ENCODE data around the gene CD4. TPM values are rescaled to one million over a fixed set of nuclear protein-coding genes. Genes with fewer than 3 reads are reported as not detected.
"Not testable (repeated sequence)": the region's sequence is repeated elsewhere in the genome, so short reads cannot be mapped to it uniquely, and the experiment has no call there.

The CD4 gene
- total and polyA plus RNA-seq, 2 donors (not counting 3 experiments of a cell fraction or from before 2014, with no cell fraction given) = not detected

DNA sequence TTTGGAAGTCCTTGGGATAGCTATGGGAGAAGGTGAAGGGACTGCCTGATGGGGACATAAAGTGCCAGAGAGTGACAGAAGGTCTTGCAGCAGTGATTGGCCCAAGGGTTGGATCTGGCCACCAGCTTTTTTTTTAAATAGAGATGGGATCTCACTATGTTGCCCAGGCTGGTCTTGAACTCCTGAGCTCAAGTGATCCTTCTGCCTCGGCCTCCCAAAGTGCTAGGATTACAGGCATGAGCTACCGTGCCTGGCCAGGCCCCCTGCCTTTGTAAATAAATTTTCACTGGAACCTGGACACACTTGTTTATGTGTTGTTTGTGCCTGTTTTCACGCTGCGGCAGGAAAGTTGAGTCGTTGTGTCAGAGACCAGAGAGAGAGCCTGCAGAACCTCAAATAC lies 76.0 kb downstream of the CD4 start:
- Histone ChIP-seq H3K36me3 (ENCODE audit: control insufficient read depth in 2 of 2, extremely low read depth in 1 of 2, insufficient read depth in 2 of 2, low read length in 2 of 2) (peaks cover 2 to 44% of the 10 kb centered on the region in 2 experiments), H3K4me1 (ENCODE audit: control insufficient read depth, extremely low read depth, insufficient read depth, low read length) (peaks cover 21% of the 10 kb centered on the region), H3K79me2 (ENCODE audit: control insufficient read depth, insufficient read depth, low read length) (peaks cover 28% of the 10 kb centered on the region)
- dilution Hi-C loops (cut with MboI; ENCODE audit: extremely low pct_ligation_motif_present, low sequenced_read_pairs); H3K4me2 ChIP-seq (ENCODE audit: insufficient read depth, low read length); DNase-seq (ENCODE audit: low read depth, low spot score); H3K9me3 ChIP-seq (replicated peaks; ENCODE audit: control insufficient read depth, insufficient read depth, low read length); H3K4me3 ChIP-seq (replicated peaks in 1 of 3; ENCODE audit: insufficient read depth in 1 of 3, low read depth in 1 of 3, low read length in 3 of 3); H3K27me3 ChIP-seq (ENCODE audit: control insufficient read depth in 2 of 2, insufficient read depth in 2 of 2, low read length in 2 of 2); BruUV-seq (replicated peaks); H3K9me1 ChIP-seq (replicated peaks; ENCODE audit: control insufficient read depth, extremely low read depth, insufficient read depth, low read length); H2AFZ ChIP-seq (ENCODE audit: low read depth, low read length); H3K9ac ChIP-seq (replicated peaks; ENCODE audit: extremely low read depth, insufficient read depth, low read length); H3K27ac ChIP-seq (ENCODE audit: insufficient read depth, low read depth, low read length); intact Hi-C loops (cut with micrococcal nuclease); FAIRE-seq; H4K20me1 ChIP-seq (replicated peaks; ENCODE audit: control insufficient read depth, extremely low read depth, insufficient read depth, low read length): not testable (repeated sequence)
- POLR2A ChIA-PET = interaction anchor here (0.9 to 1.8 kb wide), 2 partner anchors 11 to 13 kb away, joined by 4 to 5 read pairs; partner anchors contain the start of gene USP5
- CTCF ChIA-PET = interaction anchor here (0.9 to 1.2 kb wide), 2 partner anchors 8 to 13 kb away, joined by 3 to 4 read pairs; partner anchors contain the start of genes SPSB2 and USP5

DNA sequence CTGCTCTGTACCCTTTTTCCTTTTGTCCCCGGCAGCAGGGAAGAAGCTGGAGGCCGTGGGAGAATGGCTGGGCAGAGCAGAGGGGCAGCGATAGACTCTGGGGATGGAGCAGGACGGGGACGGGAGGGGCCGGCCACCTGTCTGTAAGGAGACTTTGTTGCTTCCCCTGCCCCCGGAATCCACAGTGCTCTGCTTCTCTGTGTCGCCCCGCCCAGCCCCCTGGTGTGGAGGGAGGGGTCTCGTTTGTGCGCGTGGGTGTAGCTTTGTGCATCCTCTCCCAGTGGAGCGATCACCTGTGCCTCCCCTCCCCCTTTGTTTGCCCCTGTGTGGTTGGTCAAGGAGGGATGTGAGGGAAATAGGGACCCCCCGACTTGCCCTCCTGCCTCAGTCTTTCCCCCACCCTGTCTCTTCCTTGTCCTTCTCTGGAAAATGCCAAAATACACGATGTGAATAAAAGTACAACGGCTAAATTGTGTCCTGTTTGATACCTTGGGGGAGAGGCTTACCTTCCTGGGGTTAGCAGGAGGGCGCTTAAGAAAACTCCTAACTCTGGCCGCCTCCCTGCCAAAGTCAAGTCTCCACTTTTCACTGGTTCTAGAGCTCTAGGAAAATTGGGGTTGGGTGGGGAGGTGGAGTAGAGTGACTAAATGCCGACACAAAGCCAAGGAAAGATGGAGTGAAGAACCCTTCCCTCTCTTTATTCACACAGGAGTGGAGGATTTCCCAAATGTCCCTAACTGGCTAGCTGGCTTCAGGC lies 77.0 kb downstream of the CD4 start:
- Histone ChIP-seq H3K27ac (ENCODE audit: insufficient read depth, low read depth, low read length) (no peak overlapping the region), H3K36me3 (ENCODE audit: control insufficient read depth in 2 of 2, extremely low read depth in 1 of 2, insufficient read depth in 2 of 2, low read length in 2 of 2) (peaks cover 2 to 42% of the 10 kb centered on the region in 2 experiments), H3K9me1 (replicated peaks; ENCODE audit: control insufficient read depth, extremely low read depth, insufficient read depth, low read length) (no peaks in the 10 kb centered on the region), H4K20me1 (replicated peaks; ENCODE audit: control insufficient read depth, extremely low read depth, insufficient read depth, low read length) (no peaks in the 10 kb centered on the region), H2AFZ (ENCODE audit: low read depth, low read length) (peak overlapping the region; percentile 68), H3K79me2 (ENCODE audit: control insufficient read depth, insufficient read depth, low read length) (peaks cover 32% of the 10 kb centered on the region), H3K4me1 (ENCODE audit: control insufficient read depth, extremely low read depth, insufficient read depth, low read length) (peaks cover 21% of the 10 kb centered on the region), H3K4me2 (ENCODE audit: insufficient read depth, low read length) (peak overlapping the region; percentile 73), H3K9me3 (replicated peaks; ENCODE audit: control insufficient read depth, insufficient read depth, low read length) (no peaks in the 10 kb centered on the region), H3K4me3 (replicated peaks in 1 of 3; ENCODE audit: insufficient read depth in 1 of 3, low read depth in 1 of 3, low read length in 3 of 3) (no peak overlapping the region), H3K27me3 (ENCODE audit: control insufficient read depth in 2 of 2, insufficient read depth in 2 of 2, low read length in 2 of 2) (no peaks in the 10 kb centered on the region), H3K9ac (replicated peaks; ENCODE audit: extremely low read depth, insufficient read depth, low read length) (no peak overlapping the region)
- DNase-seq (ENCODE audit: low read depth, low spot score) (no peak), FAIRE-seq (no peak)
- dilution Hi-C loops (cut with MboI; ENCODE audit: extremely low pct_ligation_motif_present, low sequenced_read_pairs) (no loop called here), intact Hi-C loops (cut with micrococcal nuclease) (no loop called here)
- ChIA-PET POLR2A (interaction anchor here (0.7 to 2.4 kb wide), 11 partner anchors 9 to 277 kb away, joined by 3 to 48 read pairs (median 6); partner anchors contain the start of genes C12orf57, CDCA3, MLF2 and RNU7-1), CTCF (interaction anchor here (0.8 to 1.4 kb wide), 4 partner anchors 16 to 113 kb away, joined by 3 read pairs; partner anchors contain the start of gene MLF2)
- no TSS peak for BruUV-seq (replicated peaks)
- TF ChIP-seq GATA2 (IDR thresholded peaks at IDR 0.05; ENCODE audit: insufficient read depth, insufficient read length, low read depth, low read length) (no peak), EZH2 (IDR thresholded peaks at IDR 0.05; ENCODE audit: borderline replicate concordance, low read depth, low read length, severe bottlenecking) (no peak), POLR2AphosphoS5 (IDR thresholded peaks at IDR 0.05; ENCODE audit: insufficient read depth, low read depth, low read length) (no peak), POLR2A (IDR thresholded peaks at IDR 0.05; ENCODE audit: low read depth, low read length) (no peak), MYC (IDR thresholded peaks at IDR 0.05; ENCODE audit: low read depth, low read length) (no peak)
- TF ChIP-seq, protein P1, sequence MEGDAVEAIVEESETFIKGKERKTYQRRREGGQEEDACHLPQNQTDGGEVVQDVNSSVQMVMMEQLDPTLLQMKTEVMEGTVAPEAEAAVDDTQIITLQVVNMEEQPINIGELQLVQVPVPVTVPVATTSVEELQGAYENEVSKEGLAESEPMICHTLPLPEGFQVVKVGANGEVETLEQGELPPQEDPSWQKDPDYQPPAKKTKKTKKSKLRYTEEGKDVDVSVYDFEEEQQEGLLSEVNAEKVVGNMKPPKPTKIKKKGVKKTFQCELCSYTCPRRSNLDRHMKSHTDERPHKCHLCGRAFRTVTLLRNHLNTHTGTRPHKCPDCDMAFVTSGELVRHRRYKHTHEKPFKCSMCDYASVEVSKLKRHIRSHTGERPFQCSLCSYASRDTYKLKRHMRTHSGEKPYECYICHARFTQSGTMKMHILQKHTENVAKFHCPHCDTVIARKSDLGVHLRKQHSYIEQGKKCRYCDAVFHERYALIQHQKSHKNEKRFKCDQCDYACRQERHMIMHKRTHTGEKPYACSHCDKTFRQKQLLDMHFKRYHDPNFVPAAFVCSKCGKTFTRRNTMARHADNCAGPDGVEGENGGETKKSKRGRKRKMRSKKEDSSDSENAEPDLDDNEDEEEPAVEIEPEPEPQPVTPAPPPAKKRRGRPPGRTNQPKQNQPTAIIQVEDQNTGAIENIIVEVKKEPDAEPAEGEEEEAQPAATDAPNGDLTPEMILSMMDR (IDR thresholded peaks at IDR 0.05; ENCODE audit: extremely low read depth in 1 of 2, insufficient read depth in 1 of 2, low read depth in 1 of 2, low read length in 2 of 2) = no peak
- TF ChIP-seq, protein P2, sequence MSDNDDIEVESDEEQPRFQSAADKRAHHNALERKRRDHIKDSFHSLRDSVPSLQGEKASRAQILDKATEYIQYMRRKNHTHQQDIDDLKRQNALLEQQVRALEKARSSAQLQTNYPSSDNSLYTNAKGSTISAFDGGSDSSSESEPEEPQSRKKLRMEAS (IDR thresholded peaks at IDR 0.05; ENCODE audit: insufficient read depth, insufficient read length) = no peak
